Measurements from ENCODE around the gene CDYL2.

DNA sequence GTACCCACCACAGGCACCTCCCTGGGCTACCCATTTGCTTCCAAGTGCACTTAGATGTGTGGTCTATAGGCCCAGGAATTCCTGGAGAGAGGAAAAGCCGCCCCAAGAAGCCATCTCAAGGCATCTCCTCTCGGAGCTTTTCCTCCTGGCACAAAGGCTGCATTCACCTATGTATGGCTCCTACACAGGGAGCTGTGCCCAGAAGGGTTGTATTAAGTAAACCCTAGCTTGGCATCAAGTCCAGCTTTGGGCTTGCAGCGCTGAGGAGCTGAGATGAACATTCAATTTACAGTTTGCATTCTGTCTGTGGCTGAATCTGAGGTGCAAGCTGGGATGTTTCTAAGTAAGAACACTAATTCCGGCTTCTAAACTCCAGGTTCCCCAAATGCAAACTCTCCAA is 81.3 kb downstream of the CDYL2 start:
- TF ChIP-seq, protein P1, sequence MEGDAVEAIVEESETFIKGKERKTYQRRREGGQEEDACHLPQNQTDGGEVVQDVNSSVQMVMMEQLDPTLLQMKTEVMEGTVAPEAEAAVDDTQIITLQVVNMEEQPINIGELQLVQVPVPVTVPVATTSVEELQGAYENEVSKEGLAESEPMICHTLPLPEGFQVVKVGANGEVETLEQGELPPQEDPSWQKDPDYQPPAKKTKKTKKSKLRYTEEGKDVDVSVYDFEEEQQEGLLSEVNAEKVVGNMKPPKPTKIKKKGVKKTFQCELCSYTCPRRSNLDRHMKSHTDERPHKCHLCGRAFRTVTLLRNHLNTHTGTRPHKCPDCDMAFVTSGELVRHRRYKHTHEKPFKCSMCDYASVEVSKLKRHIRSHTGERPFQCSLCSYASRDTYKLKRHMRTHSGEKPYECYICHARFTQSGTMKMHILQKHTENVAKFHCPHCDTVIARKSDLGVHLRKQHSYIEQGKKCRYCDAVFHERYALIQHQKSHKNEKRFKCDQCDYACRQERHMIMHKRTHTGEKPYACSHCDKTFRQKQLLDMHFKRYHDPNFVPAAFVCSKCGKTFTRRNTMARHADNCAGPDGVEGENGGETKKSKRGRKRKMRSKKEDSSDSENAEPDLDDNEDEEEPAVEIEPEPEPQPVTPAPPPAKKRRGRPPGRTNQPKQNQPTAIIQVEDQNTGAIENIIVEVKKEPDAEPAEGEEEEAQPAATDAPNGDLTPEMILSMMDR (IDR thresholded peaks at IDR 0.05) = no peak
- TF ChIP-seq POLR2AphosphoS5 (IDR thresholded peaks at IDR 0.05) (no peak), POLR2A (IDR thresholded peaks at IDR 0.05) (no peak)
